ENCODE results near the gene SLC25A45.
A peak's percentile ranks its signal among the peaks of the same experiment; 100 is the strongest.
"Not testable (repeated sequence)": the region's sequence is repeated elsewhere in the genome, so short reads cannot be mapped to it uniquely, and the experiment has no call there.

Gene SLC25A45

GRCh38 chr11:65420979-65421793 lies 38.7 kb upstream of the SLC25A45 start:
- DNase-seq (ENCODE audit: low read depth): peak; percentile 97

DNA sequence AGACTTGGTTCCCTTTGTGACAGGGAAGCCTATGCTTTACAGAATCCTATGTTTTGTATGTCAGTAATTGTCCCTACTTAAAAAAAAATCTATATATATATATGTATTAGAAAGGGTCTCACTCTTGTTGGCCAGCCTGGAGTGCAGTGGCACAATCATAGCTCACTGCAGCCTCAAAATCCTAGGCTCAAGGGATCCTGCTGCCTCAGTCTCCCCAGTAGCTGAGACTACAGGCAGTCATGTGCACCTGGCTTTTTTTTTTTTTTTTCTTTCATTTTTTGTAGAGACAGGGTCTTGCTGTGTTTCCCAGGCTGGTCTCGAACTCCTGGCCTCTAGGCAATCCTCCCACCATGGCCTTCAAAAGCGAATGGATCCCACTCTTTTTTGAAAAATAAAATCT lies 38.1 kb upstream of the SLC25A45 start:
- no peak for DNase-seq (ENCODE audit: low read depth)

- DNase-seq (ENCODE audit: low read depth): peak; percentile 86
Observed at GRCh38 chr11:65419772-65420481, 37.5 kb upstream of the SLC25A45 start.

DNA sequence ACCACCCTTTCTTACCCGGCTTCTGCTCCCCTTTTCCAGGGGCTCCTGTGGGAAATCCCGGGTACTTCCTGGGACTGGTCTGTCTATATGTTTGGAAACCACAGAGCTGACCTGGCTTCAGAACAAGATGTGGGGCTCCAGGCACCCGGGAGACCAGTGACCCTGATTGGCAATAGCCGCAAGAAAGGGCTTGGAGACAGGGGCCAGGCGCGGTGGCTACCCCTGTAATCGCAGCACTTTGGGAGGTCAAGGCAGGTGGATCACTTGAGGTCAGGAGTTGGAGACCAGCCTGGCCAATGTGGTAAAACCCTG lies 37.0 kb upstream of the SLC25A45 start:
- no peak for DNase-seq (ENCODE audit: low read depth)

- DNase-seq (ENCODE audit: low read depth): peak; percentile 99
Observed at GRCh38 chr11:65418681-65419459, 36.4 kb upstream of the SLC25A45 start.

GRCh38 chr11:65418431-65418680 lies 35.9 kb upstream of the SLC25A45 start:
- DNase-seq (ENCODE audit: low read depth): no peak

- no peak for DNase-seq (ENCODE audit: low read depth)
Observed at GRCh38 chr11:65417702-65418430, 35.4 kb upstream of the SLC25A45 start.

- no peak for DNase-seq (ENCODE audit: low read depth)
Observed at GRCh38 chr11:65416841-65417701, 34.6 kb upstream of the SLC25A45 start.

GRCh38 chr11:65416341-65416824 lies 33.9 kb upstream of the SLC25A45 start:
- peak; percentile 84 for DNase-seq (ENCODE audit: low read depth)

DNA sequence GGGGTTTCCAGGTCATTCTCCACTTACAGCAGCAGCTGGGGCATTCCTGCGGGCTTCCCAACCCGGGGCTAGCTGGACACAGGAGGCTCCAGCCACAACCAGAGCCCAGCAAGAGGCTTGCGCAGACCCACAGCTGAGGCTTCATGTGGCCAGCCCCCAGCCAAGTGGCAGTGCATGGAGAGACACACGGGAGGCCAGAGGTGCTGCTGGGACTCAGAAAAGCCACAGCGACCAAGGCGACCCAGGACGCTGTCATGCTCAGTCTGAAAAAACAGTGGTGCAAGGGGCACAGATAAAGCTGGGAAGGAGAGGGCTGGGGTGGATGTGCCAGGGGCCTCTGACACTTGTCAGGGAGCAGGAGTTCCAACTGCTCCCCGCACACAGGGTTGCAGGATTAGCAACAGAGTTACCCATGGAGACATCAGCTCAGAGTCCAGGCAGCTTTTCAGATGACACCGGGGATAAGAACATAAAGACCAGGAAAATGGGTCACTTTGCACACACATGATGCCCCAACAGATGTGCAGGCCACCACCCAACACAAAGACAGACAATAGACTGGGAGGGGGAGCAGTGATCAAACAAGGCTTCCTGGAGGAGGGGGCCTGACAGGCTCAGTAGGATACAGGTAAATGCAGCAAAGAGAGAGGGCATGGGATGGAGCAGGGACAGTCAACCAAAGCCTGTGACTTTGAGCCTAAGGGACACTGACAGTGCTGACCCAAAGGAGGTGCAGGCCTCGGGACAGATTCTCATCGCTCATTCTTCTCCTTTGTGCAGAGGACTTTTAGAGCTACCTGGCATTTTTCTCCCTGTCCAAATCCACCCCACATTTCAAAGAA lies 33.3 kb upstream of the SLC25A45 start:
- no peak for DNase-seq (ENCODE audit: low read depth)

- no peak for DNase-seq (ENCODE audit: low read depth)
Observed at GRCh38 chr11:65414776-65415498, 32.5 kb upstream of the SLC25A45 start.

GRCh38 chr11:65413077-65413664 lies 30.7 kb upstream of the SLC25A45 start:
- not testable (repeated sequence) for DNase-seq (ENCODE audit: low read depth)

DNA sequence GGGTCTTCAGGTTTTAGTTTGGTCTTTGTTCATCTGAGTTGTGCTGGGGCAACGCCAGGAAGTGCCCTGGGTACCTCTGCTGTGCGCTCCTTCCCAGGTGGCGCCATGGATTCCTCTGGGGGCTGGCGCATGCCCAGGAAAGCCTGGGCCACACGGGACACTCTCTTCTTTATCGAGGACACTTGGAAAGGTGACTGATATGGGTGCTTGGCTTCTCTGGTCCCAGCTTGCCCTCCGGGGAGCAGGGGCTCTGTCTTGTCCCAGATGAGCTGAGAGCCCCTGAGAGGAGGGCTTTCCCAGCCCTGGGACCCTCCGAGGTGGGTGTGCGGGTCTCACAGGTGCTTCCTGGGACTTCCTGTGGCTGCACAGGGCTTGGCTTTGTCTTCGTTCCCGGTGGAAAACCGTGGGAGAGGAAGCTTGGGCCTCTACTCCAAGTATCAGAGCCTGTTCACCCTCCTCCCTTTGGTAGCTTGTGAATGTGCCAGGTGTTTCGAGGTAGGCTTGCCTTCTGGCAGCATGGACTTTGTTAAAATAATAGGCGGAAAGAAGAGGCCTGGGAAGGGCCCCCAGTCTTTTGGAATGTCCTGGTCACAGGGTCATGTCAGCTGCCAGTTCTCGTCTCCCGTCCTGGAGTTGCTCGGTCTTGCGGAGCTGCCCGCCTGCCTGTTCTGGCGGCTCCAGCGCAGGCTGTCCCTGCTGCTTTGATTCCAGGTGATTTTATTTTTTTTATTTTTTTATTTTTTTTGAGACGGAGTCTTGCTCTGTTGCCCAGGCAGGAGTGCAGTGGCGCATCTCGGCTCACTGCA lies 30.0 kb upstream of the SLC25A45 start:
- no peak for DNase-seq (ENCODE audit: low read depth)

- DNase-seq (ENCODE audit: low read depth): no peak
Observed at GRCh38 chr11:65411681-65412070, 29.2 kb upstream of the SLC25A45 start.

- DNase-seq (ENCODE audit: low read depth): no peak
Observed at GRCh38 chr11:65410936-65411680, 28.7 kb upstream of the SLC25A45 start.

GRCh38 chr11:65404638-65405339 lies 22.3 kb upstream of the SLC25A45 start:
- no peak for DNase-seq (ENCODE audit: low read depth)

DNA sequence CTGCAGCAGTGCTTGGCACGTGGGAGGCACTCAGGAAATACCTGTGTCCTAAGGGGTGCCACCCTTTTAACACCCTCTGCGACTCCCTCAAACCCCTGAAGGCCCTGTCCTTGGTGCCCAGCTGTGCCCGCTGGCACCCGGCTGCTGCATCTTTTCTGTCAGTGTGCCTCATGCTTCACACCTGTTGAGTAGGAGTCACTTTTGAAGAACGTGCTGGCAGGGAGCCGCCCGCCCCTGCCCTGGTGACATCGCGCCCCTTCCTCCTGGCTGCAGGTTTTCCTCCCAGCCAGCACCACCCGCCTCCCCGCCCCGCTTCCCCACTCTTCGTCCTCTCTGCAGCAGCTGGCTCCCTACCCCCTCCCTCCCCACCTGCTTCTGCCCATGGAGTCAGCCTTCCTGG lies 21.8 kb upstream of the SLC25A45 start:
- DNase-seq (ENCODE audit: low read depth): no peak
